KMS-11 (cell line): ENCODE measurements around the gene CRHR1.

Experiments used
- H2AFZ ChIP-seq: fragments of 200-600 bp; sonication (generic); 2 replicates; pipeline ENCODE4 v1.6.1; 2016; ENCODE audit warnings: antibody characterized with exemption, mixed run types, low read depth
- H3K27ac ChIP-seq: fragments of 200-600 bp; sonication (generic); 2 replicates; pipeline ENCODE4 v1.6.1; 2016; ENCODE audit warnings: mild to moderate bottlenecking, mixed run types
- H3K27me3 ChIP-seq: fragments of 200-600 bp; sonication (generic); 2 replicates; pipeline ENCODE4 v1.6.1; 2017; ENCODE audit warnings: mild to moderate bottlenecking, low read depth, mixed run types, moderate library complexity; ENCODE audit not compliant: insufficient read depth
- H3K36me3 ChIP-seq: fragments of 200-600 bp; sonication (generic); 2 replicates; pipeline ENCODE4 v1.6.1; 2017; ENCODE audit warnings: mild to moderate bottlenecking, mixed run types; ENCODE audit not compliant: insufficient read depth
- H3K4me1 ChIP-seq: fragments of 200-600 bp; sonication (generic); 2 replicates; pipeline ENCODE4 v1.6.1; 2016; ENCODE audit warnings: mild to moderate bottlenecking, low read depth, mixed run types; ENCODE audit not compliant: poor library complexity, severe bottlenecking
- H3K4me2 ChIP-seq: fragments of 200-600 bp; sonication (generic); 2 replicates; pipeline ENCODE4 v1.7.0; 2016; ENCODE audit warnings: mild to moderate bottlenecking, mixed run types
- H3K4me3 ChIP-seq: fragments of 200-600 bp; sonication (generic); IDR thresholded peaks from 2 replicates; pipeline ENCODE4 v1.6.1; 2017; ENCODE audit warnings: low read depth, low read length, mixed read lengths; ENCODE audit not compliant: insufficient read depth
- H3K79me2 ChIP-seq: fragments of 200-600 bp; sonication (generic); 2 replicates; pipeline ENCODE4 v1.6.1; 2016; ENCODE audit warnings: low read depth, mixed run types; ENCODE audit not compliant: insufficient read depth
- H3K9ac ChIP-seq: fragments of 200-600 bp; sonication (generic); 2 replicates; pipeline ENCODE4 v1.6.1; 2016; ENCODE audit warnings: mild to moderate bottlenecking, mixed run types
- H4K20me1 ChIP-seq: fragments of 200-600 bp; sonication (generic); 2 replicates; pipeline ENCODE4 v1.6.1; 2016; ENCODE audit warnings: mild to moderate bottlenecking, mixed run types; ENCODE audit not compliant: insufficient read depth
- CTCF ChIP-seq: fragments of 200-600 bp; sonication (generic); conservative IDR thresholded peaks from 2 replicates; pipeline ENCODE4 v1.6.1; 2017; ENCODE audit warnings: low read depth, mild to moderate bottlenecking, antibody characterized with exemption, low read length, moderate library complexity, mixed read lengths

The CRHR1 gene

GRCh38 chr17:45768000-45768399 lies 16.1 kb upstream of the CRHR1 start:
- H3K79me2 ChIP-seq, result no peaks in the 10 kb centered on the region
- H2AFZ ChIP-seq, result no peak overlapping the region
- peaks cover 72% of the 10 kb centered on the region for H3K27me3 ChIP-seq
- H3K36me3 ChIP-seq, result no peaks in the 10 kb centered on the region
- no peaks in the 10 kb centered on the region for H4K20me1 ChIP-seq
- H3K4me2 ChIP-seq, result no peak overlapping the region
- no peak overlapping the region for H3K9ac ChIP-seq
- H3K27ac ChIP-seq, result no peak overlapping the region
- TF ChIP-seq CTCF, result no peak
- no peaks in the 10 kb centered on the region for H3K4me1 ChIP-seq
- no peak overlapping the region for H3K4me3 ChIP-seq

GRCh38 chr17:45770632-45771270 lies 13.4 kb upstream of the CRHR1 start:
- Histone ChIP-seq H3K4me2 (no peak overlapping the region), H4K20me1 (no peaks in the 10 kb centered on the region), H3K4me1 (no peaks in the 10 kb centered on the region), H3K27me3 (peaks cover 65% of the 10 kb centered on the region), H2AFZ (no peak overlapping the region), H3K36me3 (no peaks in the 10 kb centered on the region), H3K4me3 (no peak overlapping the region), H3K9ac (no peak overlapping the region), H3K27ac (no peak overlapping the region), H3K79me2 (no peaks in the 10 kb centered on the region)
- TF ChIP-seq CTCF, result no peak

GRCh38 chr17:45771271-45771959 lies 12.7 kb upstream of the CRHR1 start:
- Histone ChIP-seq H2AFZ (no peak overlapping the region), H4K20me1 (no peaks in the 10 kb centered on the region), H3K4me1 (no peaks in the 10 kb centered on the region), H3K36me3 (no peaks in the 10 kb centered on the region), H3K27me3 (peaks cover 69% of the 10 kb centered on the region), H3K27ac (no peak overlapping the region), H3K4me2 (no peak overlapping the region), H3K4me3 (no peak overlapping the region), H3K9ac (no peak overlapping the region), H3K79me2 (no peaks in the 10 kb centered on the region)
- TF ChIP-seq CTCF, result no peak

DNA sequence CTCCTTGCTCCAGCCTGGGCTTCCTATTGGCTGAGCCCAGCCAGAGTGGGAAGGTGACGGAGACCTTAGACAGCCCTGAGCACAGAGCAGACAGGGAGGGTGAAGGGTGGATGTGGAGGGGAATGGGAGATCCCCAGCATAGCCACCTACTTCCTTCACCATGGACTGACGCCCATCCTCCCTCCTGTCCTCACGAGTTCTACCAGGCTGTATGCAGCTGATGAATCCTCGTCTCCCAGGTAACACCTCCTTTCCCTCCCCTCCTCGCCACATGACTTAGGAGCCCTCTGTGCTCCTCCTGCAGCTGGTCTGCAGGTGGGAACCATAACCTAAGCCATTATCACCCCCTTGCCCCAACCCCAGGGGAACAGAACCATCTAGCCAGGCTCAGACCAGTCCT lies 9.0 kb upstream of the CRHR1 start:
- no peak overlapping the region for H3K4me2 ChIP-seq

More for the DNA sequence above, 9.0 kb upstream of the CRHR1 start:
- H3K9ac ChIP-seq, result no peak overlapping the region
- H3K27ac ChIP-seq, result no peak overlapping the region
- no peaks in the 10 kb centered on the region for H3K4me1 ChIP-seq
- peaks cover 56% of the 10 kb centered on the region for H3K27me3 ChIP-seq
- no peak overlapping the region for H3K4me3 ChIP-seq
- no peak for TF ChIP-seq CTCF
- H4K20me1 ChIP-seq, result no peaks in the 10 kb centered on the region
- H2AFZ ChIP-seq, result no peak overlapping the region
- no peaks in the 10 kb centered on the region for H3K36me3 ChIP-seq
- H3K79me2 ChIP-seq, result no peaks in the 10 kb centered on the region
